ENCODE data around the gene P3R3URF.
"Not testable (repeated sequence)": the region's sequence is repeated elsewhere in the genome, so short reads cannot be mapped to it uniquely, and the experiment has no call there.

The P3R3URF gene

GRCh38 chr1:46176211-46176865 lies at the start of gene P3R3URF:
TSS of gene P3R3URF (minus strand) at chr1:46176488. CDS start at chr1:46176471, 17 bp downstream.
- no peak for DNase-seq (ENCODE audit: low read depth)
- TF ChIP-seq CTCF (conservative IDR thresholded peaks at IDR 0.05; ENCODE audit: low read length), result no peak
- H3K4me3 ChIP-seq (ENCODE audit: low read length), result no peak within 1 kb of the TSS

GRCh38 chr1:46224966-46225365 lies 48.7 kb upstream of the P3R3URF start:
- TF ChIP-seq CTCF (conservative IDR thresholded peaks at IDR 0.05; ENCODE audit: low read length), result no peak
- H3K4me3 ChIP-seq (ENCODE audit: low read length), result no peak overlapping the region
- no peak for DNase-seq (ENCODE audit: low read depth)

- peak; percentile 87 for DNase-seq (ENCODE audit: low read depth)
- no peak overlapping the region for H3K4me3 ChIP-seq (ENCODE audit: low read length)
- peak; percentile 98 for TF ChIP-seq CTCF (conservative IDR thresholded peaks at IDR 0.05; ENCODE audit: low read length)
These were observed 47.2 kb upstream of the P3R3URF start for GRCh38 chr1:46223472-46223943.

- DNase-seq (ENCODE audit: low read depth); H3K4me3 ChIP-seq (ENCODE audit: low read length): not testable (repeated sequence)
These were observed 46.8 kb upstream of the P3R3URF start for GRCh38 chr1:46223055-46223454.

GRCh38 chr1:46221749-46222148 lies 45.5 kb upstream of the P3R3URF start:
- no peak overlapping the region for H3K4me3 ChIP-seq (ENCODE audit: low read length)
- no peak for DNase-seq (ENCODE audit: low read depth)
- no peak for TF ChIP-seq CTCF (conservative IDR thresholded peaks at IDR 0.05; ENCODE audit: low read length)

- TF ChIP-seq CTCF (conservative IDR thresholded peaks at IDR 0.05; ENCODE audit: low read length), result no peak
- no peak for DNase-seq (ENCODE audit: low read depth)
- H3K4me3 ChIP-seq (ENCODE audit: low read length), result no peak overlapping the region
These were observed 44.5 kb upstream of the P3R3URF start for GRCh38 chr1:46220808-46221207.

- DNase-seq (ENCODE audit: low read depth), result no peak
- no peak for TF ChIP-seq CTCF (conservative IDR thresholded peaks at IDR 0.05; ENCODE audit: low read length)
- H3K4me3 ChIP-seq (ENCODE audit: low read length), result no peak overlapping the region
These were observed 43.5 kb upstream of the P3R3URF start for GRCh38 chr1:46219551-46220520.
